K562 treated with DMSO at 1 percent for 24 hours (cell line): Measurements from ENCODE around the gene ALOX12B. TPM values are rescaled to one million over a fixed set of nuclear protein-coding genes. Genes with fewer than 3 reads are reported as not detected.

Source experiments
- total RNA-seq: library from RNA; unstranded; fragments of 300-600 nt; gene quantifications from 2 replicates; pipeline ENCODE4 v1.2.3, GENCODE V29; 2022; ENCODE audit warnings: low read depth; ENCODE audit not compliant: insufficient read depth

ALOX12B gene
- total RNA-seq: 0.10 TPM in 1 of 2 replicates, not detected in the other

GRCh38 chr17:8087075-8087951 is at the start of gene ALOX12B:
ALOX12B (minus strand) TSS chr17:8087716; CDS start chr17:8087442, 274 bp downstream.

GRCh38 chr17:8123695-8124349 is 36.3 kb upstream of the ALOX12B start, which contains the start of gene HES7:
HES7 (minus strand) TSS chr17:8124106; CDS start chr17:8124084, 22 bp downstream.

GRCh38 chr17:8117980-8118768 is 30.7 kb upstream of the ALOX12B start, which contains the start of gene ALOXE3:
ALOXE3 (minus strand) TSS chr17:8118514; CDS start chr17:8117990, 524 bp downstream.

GRCh38 chr17:8038954-8039610 is 48.4 kb downstream of the ALOX12B start, which contains the start of gene ALOX15B:
ALOX15B (plus strand) TSS chr17:8039059; CDS start chr17:8039156, 97 bp downstream.

Other genes with a start within 250 kb of the ALOX12B start
- 1.3 and 2.9 TPM in 2 replicates for gene TMEM88, start 232.7 kb downstream of the ALOX12B start, total RNA-seq
- 70.7 and 80.3 TPM in 2 replicates for gene NAA38, start 230.2 kb downstream of the ALOX12B start, total RNA-seq
- gene CYB5D1, start 229.7 kb downstream of the ALOX12B start, total RNA-seq: 3.3 and 3.6 TPM in 2 replicates
- gene CHD3, start 198.9 kb downstream of the ALOX12B start, total RNA-seq: 19.2 and 22.7 TPM in 2 replicates
- gene RNF227, start 171.4 kb downstream of the ALOX12B start, total RNA-seq: 0.98 and 1.1 TPM in 2 replicates
- gene KCNAB3, start 157.9 kb downstream of the ALOX12B start, total RNA-seq: 0.58 and 1.4 TPM in 2 replicates
- gene TRAPPC1, start 155.8 kb downstream of the ALOX12B start, total RNA-seq: 153 and 165 TPM in 2 replicates
- gene CNTROB, start 155.5 kb downstream of the ALOX12B start, total RNA-seq: 27.7 and 32.9 TPM in 2 replicates
- 0.16 and 0.23 TPM in 2 replicates for gene GUCY2D, start 85.1 kb downstream of the ALOX12B start, total RNA-seq
- gene ALOX15B, start 48.7 kb downstream of the ALOX12B start, total RNA-seq: not detected in 2 replicates
- 0.57 TPM in 1 of 2 replicates, not detected in the other for gene ALOXE3, start 30.8 kb upstream of the ALOX12B start, total RNA-seq
- gene HES7, start 36.4 kb upstream of the ALOX12B start, total RNA-seq: 0.74 and 1.1 TPM in 2 replicates
- gene PER1, start 64.7 kb upstream of the ALOX12B start, total RNA-seq: 11.4 and 15.0 TPM in 2 replicates
- gene VAMP2, start 75.2 kb upstream of the ALOX12B start, total RNA-seq: 27.2 and 30.7 TPM in 2 replicates
- gene TMEM107, start 88.7 kb upstream of the ALOX12B start, total RNA-seq: 20.4 and 26.3 TPM in 2 replicates
- gene BORCS6, start 102.5 kb upstream of the ALOX12B start, total RNA-seq: 15.7 and 16.8 TPM in 2 replicates
- gene AURKB, start 122.9 kb upstream of the ALOX12B start, total RNA-seq: 188 and 206 TPM in 2 replicates
- 6.6 and 7.6 TPM in 2 replicates for gene CTC1, start 160.3 kb upstream of the ALOX12B start, total RNA-seq
- 11.0 and 14.8 TPM in 2 replicates for gene PFAS, start 161.6 kb upstream of the ALOX12B start, total RNA-seq
- gene RANGRF, start 201.0 kb upstream of the ALOX12B start, total RNA-seq: 18.6 and 20.0 TPM in 2 replicates
- gene SLC25A35, start 207.7 kb upstream of the ALOX12B start, total RNA-seq: 8.3 and 9.0 TPM in 2 replicates
- gene ARHGEF15, start 222.5 kb upstream of the ALOX12B start, total RNA-seq: not detected in 2 replicates